GM18870 (cell line): ENCODE data around the gene DSCAML1.

Source experiments
- ATAC-seq: cut with Tn5 transposase; IDR thresholded peaks from one replicate; pipeline ENCODE4 v1.9.1; 2021; ENCODE audit warnings: moderate library complexity; ENCODE audit not compliant: unreplicated experiment

The DSCAML1 gene

GRCh38 chr11:117394221-117394925 lies 402.6 kb downstream of the DSCAML1 start:
- ATAC-seq: no peak

DNA sequence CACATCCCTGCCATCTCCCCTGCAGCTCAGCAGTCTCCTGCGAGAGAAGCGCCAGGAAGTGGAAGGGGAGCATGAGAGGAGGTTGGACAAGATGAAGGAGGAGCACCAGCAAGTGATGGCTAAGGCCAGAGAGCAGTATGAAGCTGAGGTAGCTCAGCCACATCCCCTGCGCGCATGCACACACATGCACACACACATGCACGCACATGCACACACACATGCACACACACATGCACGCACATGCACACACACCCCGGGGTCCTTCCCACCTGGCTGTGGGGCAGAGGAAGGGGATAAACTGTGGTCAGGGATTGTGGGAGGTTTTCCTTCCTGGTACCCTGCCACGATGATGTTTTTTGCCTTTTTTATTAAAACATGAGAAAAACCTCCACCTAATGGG lies 404.0 kb downstream of the DSCAML1 start:
- no peak for ATAC-seq

DNA sequence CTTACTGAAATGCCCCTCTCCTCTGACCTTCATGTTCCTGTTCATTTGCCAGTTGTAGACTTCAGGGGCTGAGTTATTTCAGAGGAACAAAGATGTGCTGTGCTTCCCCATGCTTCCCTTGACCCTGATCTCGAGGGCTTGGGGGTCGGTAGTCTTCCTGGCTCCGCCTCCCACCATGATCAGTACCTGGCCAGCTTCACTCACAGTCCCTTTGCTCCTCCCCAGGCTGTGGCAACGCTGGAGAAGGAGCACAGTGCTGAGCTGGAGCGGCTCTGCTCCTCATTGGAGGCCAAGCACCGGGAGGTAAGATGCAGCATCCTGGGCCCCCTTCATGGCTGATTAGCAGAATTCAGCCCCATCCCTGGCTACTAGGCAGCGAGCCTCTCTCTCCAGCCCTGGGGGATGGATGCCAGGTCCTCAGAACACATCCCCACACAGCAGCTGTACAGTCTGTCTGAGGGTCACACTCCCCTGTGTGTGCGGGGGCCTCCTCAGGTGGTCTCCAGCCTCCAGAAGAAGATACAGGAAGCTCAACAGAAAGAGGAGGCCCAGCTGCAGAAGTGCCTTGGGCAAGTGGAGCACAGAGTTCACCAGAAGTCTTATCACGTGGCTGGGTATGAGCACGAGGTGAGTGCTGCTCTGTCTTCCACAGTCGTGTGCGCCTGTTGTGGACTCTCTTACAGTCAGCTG lies 404.9 kb downstream of the DSCAML1 start:
- ATAC-seq: no peak

DNA sequence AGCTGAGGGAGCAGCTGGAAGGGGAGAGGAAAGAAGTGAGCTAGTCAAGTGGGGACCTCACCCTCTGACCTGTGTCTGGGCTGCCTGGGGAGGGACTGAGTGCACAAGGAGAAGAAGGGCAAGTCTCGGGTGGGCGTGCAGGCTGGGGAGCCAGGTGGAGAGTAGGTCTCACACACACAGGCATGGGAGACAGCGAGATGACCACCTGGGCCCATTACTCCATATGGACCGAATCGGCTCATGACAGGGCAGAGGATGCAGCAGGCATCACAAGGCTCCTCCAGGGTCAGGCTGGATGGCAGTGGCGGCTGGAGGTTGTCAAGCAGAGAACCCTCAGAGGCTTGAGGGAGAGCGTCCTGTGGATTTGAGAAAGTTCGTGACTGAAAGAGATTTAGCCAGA lies 405.8 kb downstream of the DSCAML1 start:
- no peak for ATAC-seq

DNA sequence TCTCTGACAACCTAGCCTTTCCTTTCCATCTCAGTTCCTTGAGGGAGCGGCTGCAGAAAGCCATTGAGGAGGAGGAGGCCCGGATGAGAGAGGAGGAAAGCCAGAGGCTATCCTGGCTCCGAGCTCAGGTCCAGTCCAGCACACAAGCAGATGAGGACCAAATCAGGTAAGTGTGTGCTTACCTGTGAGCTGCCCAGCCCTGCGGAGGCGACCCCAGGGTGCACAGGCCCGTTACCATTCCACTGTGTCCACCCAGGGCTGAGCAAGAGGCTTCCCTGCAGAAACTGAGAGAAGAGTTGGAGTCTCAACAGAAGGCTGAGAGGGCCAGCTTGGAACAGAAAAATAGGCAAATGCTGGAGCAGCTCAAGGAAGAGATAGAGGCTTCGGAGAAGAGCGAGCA lies 406.3 kb downstream of the DSCAML1 start:
- no peak for ATAC-seq

DNA sequence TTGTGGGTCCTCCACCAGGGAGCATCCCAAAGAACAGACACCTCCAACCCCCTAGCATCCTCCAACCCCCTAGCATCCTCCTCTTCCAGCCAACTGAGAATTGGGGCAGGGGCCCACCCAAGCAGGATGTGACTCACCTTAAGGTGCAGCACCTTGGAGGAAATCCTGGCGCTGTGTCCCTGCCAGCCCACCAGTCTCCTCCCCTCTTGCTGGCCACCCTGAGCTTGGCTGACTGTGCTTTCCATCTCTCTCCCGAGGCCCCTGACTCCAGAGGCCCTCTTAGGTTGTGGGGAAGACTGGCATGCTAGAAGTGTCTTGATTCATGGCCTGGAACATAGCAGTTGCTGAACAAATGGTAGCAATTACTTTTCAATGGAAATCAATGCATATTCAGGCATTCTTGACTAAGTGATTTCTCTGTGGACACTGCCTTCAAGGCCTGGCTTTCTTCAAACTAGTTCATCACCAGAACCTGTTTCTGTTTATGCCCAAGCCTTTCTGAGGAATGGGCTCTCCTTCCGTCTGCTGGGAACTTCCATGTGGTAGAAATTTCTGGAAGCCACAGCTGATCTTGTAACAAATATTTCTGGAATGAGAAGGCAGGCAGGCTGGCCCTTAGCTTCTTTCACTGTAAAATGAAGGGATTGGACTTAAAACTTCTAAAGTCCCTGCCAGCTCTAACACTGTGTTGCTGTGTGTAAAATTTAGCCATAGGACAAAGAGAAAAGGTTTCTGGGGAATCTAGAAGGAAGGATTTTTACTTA lies 408.8 kb downstream of the DSCAML1 start:
- no peak for ATAC-seq

DNA sequence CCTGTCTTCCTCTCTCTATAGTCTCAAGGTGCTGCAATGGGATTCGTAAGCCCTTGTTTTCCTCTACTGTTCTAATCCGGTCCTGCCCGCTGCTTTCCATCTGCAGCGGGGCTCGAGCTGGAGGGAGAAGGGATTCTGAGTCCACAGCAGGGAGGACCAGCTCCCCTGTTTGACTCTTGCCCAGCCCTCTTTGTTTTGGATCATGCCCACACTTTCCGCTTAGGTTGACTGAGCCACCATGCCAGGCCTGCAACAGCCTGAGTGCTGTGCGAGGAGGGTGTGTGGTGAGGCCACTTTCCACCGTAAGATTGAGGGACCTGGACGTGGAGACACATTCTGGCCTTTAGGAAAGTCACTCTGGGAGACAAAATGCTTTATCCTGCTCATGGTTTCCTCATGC lies 411.1 kb downstream of the DSCAML1 start:
- no peak for ATAC-seq

GRCh38 chr11:117385471-117385870 lies 411.5 kb downstream of the DSCAML1 start:
- ATAC-seq: no peak

DNA sequence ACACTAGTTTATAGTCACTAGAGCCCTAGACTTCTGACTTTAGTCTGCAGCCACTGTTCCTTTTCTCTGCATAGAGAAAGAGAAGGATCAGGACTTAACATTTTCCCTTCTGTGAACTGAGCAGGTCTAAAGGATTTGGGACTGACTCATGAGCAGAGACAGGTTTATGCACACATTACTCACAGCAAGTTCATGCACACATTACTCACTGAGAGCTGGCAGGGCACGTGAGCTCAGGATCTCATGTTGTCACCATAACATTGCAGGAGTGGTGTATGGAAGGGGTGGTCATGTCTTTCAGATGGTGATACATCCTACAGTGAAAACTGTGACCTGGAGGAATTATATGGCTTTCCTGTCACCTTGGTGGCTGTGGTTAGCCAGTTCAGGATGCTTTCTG lies 413.0 kb downstream of the DSCAML1 start:
- ATAC-seq: no peak

GRCh38 chr11:117382746-117383145 lies 414.3 kb downstream of the DSCAML1 start:
- no peak for ATAC-seq

DNA sequence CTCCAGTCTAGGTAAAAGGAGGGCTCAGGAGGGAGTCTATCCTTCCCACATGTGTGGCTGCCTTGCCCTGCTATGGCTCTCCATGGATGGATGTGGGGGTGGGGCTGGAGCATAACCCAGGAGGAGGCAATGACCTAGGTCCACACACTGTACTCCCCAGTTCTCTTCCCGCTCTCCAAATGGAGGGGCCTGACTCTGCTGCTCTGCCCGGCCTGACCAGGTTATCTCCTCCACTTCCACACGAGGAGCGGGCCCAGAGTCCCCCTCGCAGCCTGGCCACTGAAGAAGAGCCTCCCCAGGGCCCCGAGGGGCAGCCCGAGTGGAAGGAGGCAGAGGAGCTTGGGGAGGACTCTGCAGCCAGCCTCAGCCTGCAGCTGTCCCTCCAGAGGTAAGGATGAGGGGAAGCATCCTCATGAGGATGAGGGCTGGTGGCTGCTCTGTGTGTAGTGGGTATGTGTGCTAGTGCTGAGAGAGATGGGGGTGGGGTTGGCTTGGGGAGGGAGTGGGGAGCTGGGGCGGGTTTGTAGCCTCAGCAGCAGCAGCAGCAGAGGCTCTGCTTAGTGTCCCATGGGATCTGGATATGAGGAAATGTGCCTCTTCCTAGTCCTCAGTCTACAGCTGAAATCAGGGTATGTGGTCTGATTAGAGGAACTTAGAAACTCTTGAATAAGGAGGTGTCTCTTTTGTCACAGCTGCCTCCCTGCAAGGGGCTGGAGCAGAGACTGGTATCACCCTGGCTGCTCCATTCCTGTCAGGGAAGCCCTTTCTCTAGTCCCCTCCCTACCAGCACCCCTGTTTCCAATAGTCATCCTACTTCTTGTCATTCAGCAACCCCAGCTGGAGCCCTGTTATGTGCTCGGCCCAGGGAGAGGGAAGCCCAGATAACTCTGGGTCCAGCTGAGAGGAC lies 415.3 kb downstream of the DSCAML1 start:
- no peak for ATAC-seq

GRCh38 chr11:117380676-117381075 lies 416.3 kb downstream of the DSCAML1 start:
- ATAC-seq: no peak

DNA sequence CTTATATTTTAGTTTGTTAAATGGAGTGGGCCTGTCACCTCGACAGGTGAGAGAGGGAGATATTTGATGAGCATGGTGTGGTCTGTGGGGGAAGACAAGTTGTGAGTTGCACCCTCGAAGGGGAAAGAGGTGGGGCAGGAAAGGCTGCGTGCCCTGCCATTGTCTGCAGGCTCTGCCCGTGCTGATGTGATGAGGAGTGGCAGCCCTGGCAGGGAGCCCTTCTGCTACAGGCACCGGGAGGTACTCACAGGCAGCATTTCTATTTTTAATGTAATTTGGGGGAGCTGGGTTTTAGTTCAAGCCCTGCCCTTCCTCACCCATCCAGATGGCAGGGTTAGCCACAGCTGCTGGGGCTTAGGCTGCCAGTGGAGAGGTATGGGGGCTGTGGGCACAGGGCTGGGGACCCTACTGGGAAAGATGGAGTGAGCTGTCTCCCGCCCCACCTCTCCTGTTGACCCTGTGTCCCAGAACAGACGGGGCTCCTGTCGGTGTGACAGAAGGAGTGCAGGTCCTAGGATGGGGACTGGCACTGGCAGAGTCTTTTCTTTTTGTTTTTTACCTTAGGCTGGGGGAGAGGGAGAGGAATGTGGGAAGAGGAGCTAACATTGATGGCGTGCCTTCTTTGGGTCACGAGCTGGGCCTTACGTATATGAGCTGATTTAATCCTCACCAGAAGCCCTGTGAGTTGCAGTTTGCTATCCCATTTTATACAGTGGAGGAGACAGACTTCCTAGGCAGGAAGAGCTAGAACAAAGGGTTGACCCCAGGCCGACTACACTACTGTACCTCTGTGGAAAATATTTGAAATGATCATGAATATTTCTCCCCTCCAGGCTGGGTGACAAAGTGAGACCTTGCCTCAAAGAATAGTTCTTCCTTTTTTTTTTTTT lies 417.8 kb downstream of the DSCAML1 start:
- ATAC-seq: no peak
